ENCODE measurements around the gene SERGEF. TPM values are rescaled to one million over a fixed set of nuclear protein-coding genes. Genes with fewer than 3 reads are reported as not detected.
A peak's percentile ranks its signal among the peaks of the same experiment; 100 is the strongest.

SERGEF gene
- total RNA-seq, 8 experiments from 2014 or later = 20.5 to 39.0 (median 29.5) TPM

- no peak overlapping the region for H3K27ac ChIP-seq
- ATAC-seq (replicated peaks in 6 of 8) = no peak
- in situ Hi-C loops (cut with MboI; ENCODE audit: low pct_unique_long_range_greater_than_20kb in 2 of 9, low sequenced_read_pairs in 9 of 9, unreplicated experiment in 9 of 9) = no loop called here
- peaks cover 9 to 27% of the 10 kb centered on the region in 2 donors for H3K4me1 ChIP-seq (replicated peaks in 1 of 2)
- no peak overlapping the region for H3K4me3 ChIP-seq
- WGBS, 10 experiments = 55 to 100% (median 90%) methylated on average over 1 of the region's 1 CpG; no CpG with 5 or more reads in 2 of the 10 experiments
Measured at GRCh38 chr11:17933708-17934107, 79.1 kb downstream of the SERGEF start.

- ATAC-seq (replicated peaks in 6 of 8) = no peak
- WGBS, 10 experiments = 89 to 100% (median 100%) methylated on average over 1 of the region's 1 CpG; no CpG with 5 or more reads in 2 of the 10 experiments
Measured at GRCh38 chr11:17932472-17932871, 80.4 kb downstream of the SERGEF start.

GRCh38 chr11:17931595-17931994 is 81.3 kb downstream of the SERGEF start:
- 33 to 100% (median 67%) methylated on average over 1 of the region's 1 CpG; no CpG with 5 or more reads in 3 of the 10 experiments for WGBS, 10 experiments
- in situ Hi-C loops (cut with MboI; ENCODE audit: low pct_unique_long_range_greater_than_20kb in 2 of 9, low sequenced_read_pairs in 9 of 9, unreplicated experiment in 9 of 9) = no loop called here
- no peak for ATAC-seq (replicated peaks in 6 of 8)

More at GRCh38 chr11:17932472-17932871, 80.4 kb downstream of the SERGEF start:
- Histone ChIP-seq H3K4me3 (no peak overlapping the region), H3K4me1 (replicated peaks in 1 of 2) (peaks cover 9 to 27% of the 10 kb centered on the region in 2 donors), H3K27ac (no peak overlapping the region)
- in situ Hi-C loops (cut with MboI; ENCODE audit: low pct_unique_long_range_greater_than_20kb in 2 of 9, low sequenced_read_pairs in 9 of 9, unreplicated experiment in 9 of 9) = no loop called here

GRCh38 chr11:17930544-17931125 is 82.2 kb downstream of the SERGEF start:
- H3K27ac ChIP-seq = no peak overlapping the region
- peaks cover 9 to 27% of the 10 kb centered on the region in 2 donors for H3K4me1 ChIP-seq (replicated peaks in 1 of 2)
- H3K4me3 ChIP-seq = no peak overlapping the region
- in situ Hi-C loops (cut with MboI; ENCODE audit: low pct_unique_long_range_greater_than_20kb in 2 of 9, low sequenced_read_pairs in 9 of 9, unreplicated experiment in 9 of 9) = no loop called here
- 70 to 97% (median 83%) methylated on average over 3 of the region's 3 CpGs; no CpG with 5 or more reads in 5 of the 10 experiments for whole genome bisulfite sequencing, 10 experiments
- ATAC-seq (replicated peaks in 6 of 8) = no peak

More at GRCh38 chr11:17931595-17931994, 81.3 kb downstream of the SERGEF start:
- Histone ChIP-seq H3K27ac (no peak overlapping the region), H3K4me3 (no peak overlapping the region), H3K4me1 (replicated peaks in 1 of 2) (peaks cover 9 to 27% of the 10 kb centered on the region in 2 donors)

GRCh38 chr11:17929171-17929570 is 83.7 kb downstream of the SERGEF start:
- Histone ChIP-seq H3K4me3 (no peak overlapping the region), H3K4me1 (replicated peaks in 1 of 2) (peaks cover 6 to 22% of the 10 kb centered on the region in 2 donors), H3K27ac (no peak overlapping the region)
- no peak for ATAC-seq (replicated peaks in 6 of 8)
- WGBS, 10 experiments = 60 to 100% (median 91%) methylated on average over 1 to 3 of the region's 3 CpGs
- in situ Hi-C loops (cut with MboI; ENCODE audit: low pct_unique_long_range_greater_than_20kb in 2 of 9, low sequenced_read_pairs in 9 of 9, unreplicated experiment in 9 of 9) = no loop called here

- peaks cover 3 to 9% of the 10 kb centered on the region in 2 donors for H3K4me1 ChIP-seq (replicated peaks in 1 of 2)
- H3K27ac ChIP-seq = no peak overlapping the region
- in situ Hi-C loops (cut with MboI; ENCODE audit: low pct_unique_long_range_greater_than_20kb in 2 of 9, low sequenced_read_pairs in 9 of 9, unreplicated experiment in 9 of 9) = no loop called here
- no peak overlapping the region for H3K4me3 ChIP-seq
- peak in 2 of 8 experiments; percentile 11 to 63 for ATAC-seq (replicated peaks in 6 of 8)
- 0 to 83% (median 69%) methylated on average over 1 to 3 of the region's 3 CpGs; no CpG with 5 or more reads in 3 of the 10 experiments for WGBS, 10 experiments
Measured at GRCh38 chr11:17927681-17928343, 85.0 kb downstream of the SERGEF start.

GRCh38 chr11:17927041-17927440 is 85.8 kb downstream of the SERGEF start:
- no peak for ATAC-seq (replicated peaks in 6 of 8)
- in situ Hi-C loops (cut with MboI; ENCODE audit: low pct_unique_long_range_greater_than_20kb in 2 of 9, low sequenced_read_pairs in 9 of 9, unreplicated experiment in 9 of 9) = no loop called here
- Histone ChIP-seq H3K4me3 (no peak overlapping the region), H3K4me1 (replicated peaks in 1 of 2) (peaks cover 8% of the 10 kb centered on the region in 2 donors), H3K27ac (no peak overlapping the region)
- 40 to 100% (median 75%) methylated on average over 1 to 3 of the region's 3 CpGs; no CpG with 5 or more reads in 2 of the 10 experiments for WGBS, 10 experiments

GRCh38 chr11:17924713-17925112 is 88.1 kb downstream of the SERGEF start:
- ATAC-seq (replicated peaks in 6 of 8) = peak in 3 of 8 experiments; percentile 5 to 65 (median 21)
- no peak overlapping the region for H3K27ac ChIP-seq
- no peak overlapping the region for H3K4me3 ChIP-seq
- peaks cover 13 to 16% of the 10 kb centered on the region in 2 donors for H3K4me1 ChIP-seq (replicated peaks in 1 of 2)
- 0 to 82% (median 75%) methylated on average over 1 to 3 of the region's 3 CpGs; no CpG with 5 or more reads in 2 of the 10 experiments for WGBS, 10 experiments
- in situ Hi-C loops (cut with MboI; ENCODE audit: low pct_unique_long_range_greater_than_20kb in 2 of 9, low sequenced_read_pairs in 9 of 9, unreplicated experiment in 9 of 9) = no loop called here

- no peak overlapping the region for H3K27ac ChIP-seq
- WGBS, 10 experiments = 0 to 100% (median 90%) methylated on average over 1 to 2 of the region's 3 CpGs; no CpG with 5 or more reads in 5 of the 10 experiments
- ATAC-seq (replicated peaks in 6 of 8) = peak in 3 of 8 experiments; percentile 71 to 86 (median 83)
Measured at GRCh38 chr11:17923217-17923616, 89.6 kb downstream of the SERGEF start.

GRCh38 chr11:17922416-17922788 is 90.4 kb downstream of the SERGEF start:
- Histone ChIP-seq H3K4me3 (no peak overlapping the region), H3K27ac (no peak overlapping the region), H3K4me1 (replicated peaks in 1 of 2) (peaks cover 13 to 16% of the 10 kb centered on the region in 2 donors)
- no peak for ATAC-seq (replicated peaks in 6 of 8)
- 0 to 90% (median 32%) methylated on average over 1 to 2 of the region's 2 CpGs; no CpG with 5 or more reads in 4 of the 10 experiments for WGBS, 10 experiments
- in situ Hi-C loops (cut with MboI; ENCODE audit: low pct_unique_long_range_greater_than_20kb in 2 of 9, low sequenced_read_pairs in 9 of 9, unreplicated experiment in 9 of 9) = no loop called here

More at GRCh38 chr11:17923217-17923616, 89.6 kb downstream of the SERGEF start:
- in situ Hi-C loops (cut with MboI; ENCODE audit: low pct_unique_long_range_greater_than_20kb in 2 of 9, low sequenced_read_pairs in 9 of 9, unreplicated experiment in 9 of 9) = no loop called here
- H3K4me3 ChIP-seq = no peak overlapping the region
- peaks cover 13 to 16% of the 10 kb centered on the region in 2 donors for H3K4me1 ChIP-seq (replicated peaks in 1 of 2)

GRCh38 chr11:17921659-17922415 is 91.0 kb downstream of the SERGEF start:
- peaks cover 13 to 16% of the 10 kb centered on the region in 2 donors for H3K4me1 ChIP-seq (replicated peaks in 1 of 2)
- H3K27ac ChIP-seq = no peak overlapping the region
- in situ Hi-C loops (cut with MboI; ENCODE audit: low pct_unique_long_range_greater_than_20kb in 2 of 9, low sequenced_read_pairs in 9 of 9, unreplicated experiment in 9 of 9) = no loop called here
- ATAC-seq (replicated peaks in 6 of 8) = peak in 7 of 8 experiments; percentile 7 to 66 (median 45)
- H3K4me3 ChIP-seq = no peak overlapping the region
- 0 to 37% (median 20%) methylated on average over 1 to 4 of the region's 4 CpGs; no CpG with 5 or more reads in 1 of the 10 experiments for WGBS, 10 experiments

GRCh38 chr11:17918049-17918605 is 94.7 kb downstream of the SERGEF start:
- Histone ChIP-seq H3K4me1 (replicated peaks in 1 of 2) (peaks cover 13 to 14% of the 10 kb centered on the region in 2 donors), H3K27ac (no peak overlapping the region), H3K4me3 (no peak overlapping the region)
- in situ Hi-C loops (cut with MboI; ENCODE audit: low pct_unique_long_range_greater_than_20kb in 2 of 9, low sequenced_read_pairs in 9 of 9, unreplicated experiment in 9 of 9) = no loop called here
- peak in 2 of 8 experiments; percentile 25 to 47 for ATAC-seq (replicated peaks in 6 of 8)
- 40 to 100% (median 83%) methylated on average over 1 of the region's 1 CpG; no CpG with 5 or more reads in 5 of the 10 experiments for WGBS, 10 experiments

All from motor neuron (in vitro differentiated cells).